Thoracic aorta (tissue), 2 donors: Measurements from ENCODE around the gene WIZ. TPM values are rescaled to one million over a fixed set of nuclear protein-coding genes. Genes with fewer than 3 reads are reported as not detected.
A peak's percentile ranks its signal among the peaks of the same experiment; 100 is the strongest.
"Not testable (repeated sequence)": the region's sequence is repeated elsewhere in the genome, so short reads cannot be mapped to it uniquely, and the experiment has no call there.

Experiments used
- ATAC-seq: fragments of 150-250 bp; one replicate; pipeline ENCODE4 v1.8.0; 2017; ENCODE audit warnings: low read depth; ENCODE audit not compliant: insufficient number of reproducible peaks, low FRiP score
- DNase-seq: peaks from one replicate; pipeline ENCODE4 v3.0.0-alpha.2; 2020; ENCODE audit warnings: low spot score
- H3K27ac ChIP-seq, 2 donors: fragments of 200-600 bp; sonication (generic); 1 replicate in 1 of 2; 2 replicates in 1 of 2; pipeline ENCODE4 v1.5.1; 2016; ENCODE audit warnings: mild to moderate bottlenecking in 2 of 2, moderate library complexity in 2 of 2
- H3K27me3 ChIP-seq: fragments of 200-600 bp; sonication (generic); replicated peaks from 2 replicates; pipeline ENCODE4 v1.6.0; 2016; ENCODE audit warnings: mild to moderate bottlenecking; ENCODE audit not compliant: insufficient read depth
- H3K36me3 ChIP-seq: fragments of 200-600 bp; sonication (generic); one replicate; pipeline ENCODE4 v1.5.1; 2016
- H3K4me1 ChIP-seq, 2 donors: fragments of 200-600 bp; sonication (generic); 1 replicate in 1 of 2; 2 replicates in 1 of 2; pipeline versions ENCODE4 v1.5.1 to v1.6.0; 2016; ENCODE audit warnings: low read depth in 2 of 2, mild to moderate bottlenecking in 1 of 2; ENCODE audit not compliant: control insufficient read depth in 1 of 2
- H3K4me3 ChIP-seq: fragments of 200-600 bp; sonication (generic); 2 replicates; pipeline ENCODE4 v1.5.1; 2016; ENCODE audit warnings: mild to moderate bottlenecking
- H3K9me3 ChIP-seq: fragments of 200-600 bp; sonication (generic); 2 replicates; pipeline ENCODE4 v1.5.1; 2016
- CTCF ChIP-seq: fragments of 200-600 bp; sonication (generic); IDR thresholded peaks from one replicate; pipeline ENCODE4 v1.5.1; 2019; ENCODE audit warnings: antibody characterized with exemption
- total RNA-seq, 2 donors: library from RNA; depleted of rRNA; stranded (reverse); fragments of >200 nt; gene quantifications; one replicate each; pipeline versions ENCODE4 v1.1.0 to v1.2.3, GENCODE V29; 2016

The WIZ gene
- total RNA-seq, 2 donors from 2014 or later: 37.8 to 45.3 TPM

GRCh38 chr19:15397236-15397635 lies 52.5 kb downstream of the WIZ start:
- Histone ChIP-seq H3K27me3 (no peaks in the 10 kb centered on the region), H3K27ac (no peak overlapping the region), H3K4me3 (no peak overlapping the region), H3K9me3 (no peaks in the 10 kb centered on the region), H3K4me1 (peaks cover 4 to 8% of the 10 kb centered on the region in 2 donors), H3K36me3 (peaks cover 77% of the 10 kb centered on the region)
- DNase-seq: no peak
- TF ChIP-seq CTCF: no peak
- no peak for ATAC-seq

GRCh38 chr19:15396436-15396835 lies 53.3 kb downstream of the WIZ start:
- TF ChIP-seq CTCF: no peak
- no peaks in the 10 kb centered on the region for H3K9me3 ChIP-seq
- H3K27me3 ChIP-seq: no peaks in the 10 kb centered on the region
- peak overlapping the region in 1 of 2 donors; percentile 13 for H3K27ac ChIP-seq
- peaks cover 78% of the 10 kb centered on the region for H3K36me3 ChIP-seq
- peaks cover 0 to under 1% of the 10 kb centered on the region in 2 donors for H3K4me1 ChIP-seq
- ATAC-seq: no peak
- H3K4me3 ChIP-seq: no peak overlapping the region
- DNase-seq: no peak

- not testable (repeated sequence) for DNase-seq, H3K27ac ChIP-seq, H3K9me3 ChIP-seq, H3K4me3 ChIP-seq, H3K27me3 ChIP-seq, H3K4me1 ChIP-seq, ATAC-seq
- H3K36me3 ChIP-seq: peaks cover 70% of the 10 kb centered on the region
Measured at GRCh38 chr19:15395251-15395650, 54.5 kb downstream of the WIZ start.

GRCh38 chr19:15394426-15394825 lies 55.3 kb downstream of the WIZ start:
- Histone ChIP-seq H3K4me1 (no peaks in the 10 kb centered on the region), H3K9me3 (no peaks in the 10 kb centered on the region), H3K4me3 (no peak overlapping the region), H3K36me3 (peaks cover 64% of the 10 kb centered on the region), H3K27ac (no peak overlapping the region), H3K27me3 (no peaks in the 10 kb centered on the region)
- TF ChIP-seq CTCF: no peak
- DNase-seq: no peak
- ATAC-seq: no peak

- no peak for TF ChIP-seq CTCF
- ATAC-seq: no peak
- no peaks in the 10 kb centered on the region for H3K4me1 ChIP-seq
- no peaks in the 10 kb centered on the region for H3K9me3 ChIP-seq
- H3K27me3 ChIP-seq: no peaks in the 10 kb centered on the region
- no peak for DNase-seq
- no peak overlapping the region for H3K27ac ChIP-seq
- no peak overlapping the region for H3K4me3 ChIP-seq
- peaks cover 60% of the 10 kb centered on the region for H3K36me3 ChIP-seq
Measured at GRCh38 chr19:15393963-15394362, 55.8 kb downstream of the WIZ start.

GRCh38 chr19:15390814-15391213 lies 58.9 kb downstream of the WIZ start:
- Histone ChIP-seq H3K4me1 (no peaks in the 10 kb centered on the region), H3K4me3 (no peak overlapping the region), H3K36me3 (peaks cover 28% of the 10 kb centered on the region), H3K27ac (no peak overlapping the region), H3K27me3 (no peaks in the 10 kb centered on the region), H3K9me3 (no peaks in the 10 kb centered on the region)
- no peak for TF ChIP-seq CTCF
- no peak for DNase-seq
- ATAC-seq: no peak
